ENCODE measurements around the gene ZNF362.

- no peak for TF ChIP-seq EZH2 (IDR thresholded peaks at IDR 0.05; ENCODE audit: insufficient read depth, poor library complexity, severe bottlenecking)
- no peak for TF ChIP-seq EZH2phosphoT487 (IDR thresholded peaks at IDR 0.05; ENCODE audit: insufficient read depth, low read depth)
Observed at GRCh38 chr1:33292726-33293340, 36.5 kb downstream of the ZNF362 start.
